ENCODE results near the gene EPAS1. TPM values are rescaled to one million over a fixed set of nuclear protein-coding genes. Genes with fewer than 3 reads are reported as not detected.

The EPAS1 gene
- total and polyA plus RNA-seq, 2 of the 13 experiments (the other 11 are each of a cell fraction or from before 2014, with no cell fraction given) = 47.1 to 182 TPM

- TF ChIP-seq ZNF615 (CRISPR knock-in tag; IDR thresholded peaks at IDR 0.05; ENCODE audit: borderline replicate concordance) = 0 out of 2 replicates have a peak, but pooled peaks have one; percentile 31
- peak; percentile 20; the same call in 1 of the 2 replicates for TF ChIP-seq PRDM10 (CRISPR knock-in tag; IDR thresholded peaks at IDR 0.05; ENCODE audit: low read depth)
- TF ChIP-seq IRF1 (CRISPR knock-in tag; IDR thresholded peaks at IDR 0.05; ENCODE audit: low read depth) = no peak
- no peak for TF ChIP-seq ZNF256 (CRISPR knock-in tag; conservative IDR thresholded peaks at IDR 0.05)
- no peak for TF ChIP-seq FOXK1 (CRISPR knock-in tag; IDR thresholded peaks at IDR 0.05; ENCODE audit: borderline replicate concordance, low read depth)
- TF ChIP-seq CBX5 (CRISPR knock-in tag; IDR thresholded peaks at IDR 0.05; ENCODE audit: borderline replicate concordance) = peak; percentile 76
- TF ChIP-seq ZNF605 (CRISPR knock-in tag; IDR thresholded peaks at IDR 0.05) = no peak
- no peak for TF ChIP-seq SRF (IDR thresholded peaks at IDR 0.05; ENCODE audit: low read depth, low read length)
- no peak for TF ChIP-seq ATM (IDR thresholded peaks at IDR 0.05; ENCODE audit: borderline replicate concordance)
- no peak for TF ChIP-seq ETS1 (CRISPR knock-in tag; IDR thresholded peaks at IDR 0.05)
- no peak for TF ChIP-seq ZNF33B (CRISPR knock-in tag; IDR thresholded peaks at IDR 0.05)
- no peak for TF ChIP-seq TRIM22 (IDR thresholded peaks at IDR 0.05)
- no peak for TF ChIP-seq ZNF460 (CRISPR knock-in tag; IDR thresholded peaks at IDR 0.05; ENCODE audit: borderline replicate concordance)
- TF ChIP-seq NFKBIZ (CRISPR knock-in tag; IDR thresholded peaks at IDR 0.05) = no peak
- TF ChIP-seq DNMT1 (CRISPR knock-in tag; IDR thresholded peaks at IDR 0.05) = no peak
- no peak for TF ChIP-seq MLXIP (CRISPR knock-in tag; IDR thresholded peaks at IDR 0.05; ENCODE audit: borderline replicate concordance)
- no peak for TF ChIP-seq PLSCR1 (CRISPR knock-in tag; IDR thresholded peaks at IDR 0.05; ENCODE audit: borderline replicate concordance)
These were observed 2.4 kb downstream of the EPAS1 start (continued) for GRCh38 chr2:46299365-46300263.
